Urinary bladder (tissue), 4 donors: ENCODE results near the gene MED15. TPM values are rescaled to one million over a fixed set of nuclear protein-coding genes. Genes with fewer than 3 reads are reported as not detected.
"Not testable (repeated sequence)": the region's sequence is repeated elsewhere in the genome, so short reads cannot be mapped to it uniquely, and the experiment has no call there.

ENCODE experiments used
- DNase-seq: peaks from one replicate; pipeline ENCODE4 v3.0.0-alpha.2; 2015; ENCODE audit errors: extremely low spot score
- H3K27ac ChIP-seq: one replicate; pipeline ENCODE4 v1.5.1; 2013; ENCODE audit warnings: low read depth, mild to moderate bottlenecking, moderate library complexity
- H3K36me3 ChIP-seq: one replicate; pipeline ENCODE4 v1.6.1; 2013; ENCODE audit warnings: mild to moderate bottlenecking, moderate library complexity; ENCODE audit not compliant: insufficient read depth
- H3K4me1 ChIP-seq: one replicate; pipeline ENCODE4 v1.6.1; 2013; ENCODE audit warnings: mild to moderate bottlenecking, moderate library complexity; ENCODE audit not compliant: insufficient read depth
- H3K4me3 ChIP-seq: one replicate; pipeline ENCODE4 v1.5.1; 2013; ENCODE audit warnings: low read depth, low read length
- WGBS: extraction: QIAGEN DNeasy Blood & Tissue Kit; methylation state at CpG from one replicate; pipeline ENCODE4 v1.1.7; 2013; 5-methylcytosine and 5-hydroxymethylcytosine counted together
- polyA plus RNA-seq: library from polyadenylated mRNA; stranded (reverse); fragments of 200-250 nt; gene quantifications from one replicate; pipeline ENCODE4 v1.2.3, GENCODE V29; 2013
- total RNA-seq: library from RNA; depleted of rRNA; stranded (reverse); fragments of >200 nt; gene quantifications from one replicate; pipeline ENCODE4 v1.2.3, GENCODE V29; 2014
- donor health status: healthy with polysubstance abuse.
- donor health status: healthy.

MED15 gene
- total and polyA plus RNA-seq, 2 donors, result 34.0 to 57.9 TPM

- DNase-seq, result no peak
- H3K4me1 ChIP-seq, result no peaks in the 10 kb centered on the region
- no peak overlapping the region for H3K4me3 ChIP-seq
- no peak overlapping the region for H3K27ac ChIP-seq
- WGBS, result 98% methylated on average over 3 of the region's 3 CpGs
- H3K36me3 ChIP-seq, result no peaks in the 10 kb centered on the region
Observed at GRCh38 chr22:20537325-20537756, 29.9 kb downstream of the MED15 start.

GRCh38 chr22:20537983-20538382 lies 30.6 kb downstream of the MED15 start:
- Histone ChIP-seq H3K27ac (no peak overlapping the region), H3K36me3 (no peaks in the 10 kb centered on the region), H3K4me3 (no peak overlapping the region), H3K4me1 (no peaks in the 10 kb centered on the region)
- WGBS, result 95% methylated on average over 7 of the region's 7 CpGs
- DNase-seq, result no peak

GRCh38 chr22:20538875-20539274 lies 31.5 kb downstream of the MED15 start:
- not testable (repeated sequence) for H3K36me3 ChIP-seq, H3K27ac ChIP-seq, H3K4me1 ChIP-seq, H3K4me3 ChIP-seq, DNase-seq
- 97% methylated on average over 8 of the region's 8 CpGs for WGBS

- H3K36me3 ChIP-seq, result no peaks in the 10 kb centered on the region
- no peak for DNase-seq
- WGBS, result 94% methylated on average over 3 of the region's 3 CpGs
- H3K4me3 ChIP-seq, result no peak overlapping the region
- H3K4me1 ChIP-seq, result peaks cover 4% of the 10 kb centered on the region
- H3K27ac ChIP-seq, result no peak overlapping the region
Observed at GRCh38 chr22:20542055-20542454, 34.6 kb downstream of the MED15 start.

GRCh38 chr22:20542736-20543135 lies 35.3 kb downstream of the MED15 start:
- H3K4me1 ChIP-seq, result peaks cover 4% of the 10 kb centered on the region
- H3K4me3 ChIP-seq, result no peak overlapping the region
- DNase-seq, result no peak
- no peak overlapping the region for H3K27ac ChIP-seq
- no peaks in the 10 kb centered on the region for H3K36me3 ChIP-seq

GRCh38 chr22:20545318-20545634 lies 37.9 kb downstream of the MED15 start:
- H3K36me3 ChIP-seq, H3K4me3 ChIP-seq, H3K4me1 ChIP-seq, H3K27ac ChIP-seq, DNase-seq: not testable (repeated sequence)
- 98% methylated on average over 3 of the region's 3 CpGs for WGBS

- no peak overlapping the region for H3K27ac ChIP-seq
- DNase-seq, result no peak
Observed at GRCh38 chr22:20545681-20546521, 38.5 kb downstream of the MED15 start.

GRCh38 chr22:20546541-20546950 lies 39.1 kb downstream of the MED15 start:
- Histone ChIP-seq H3K27ac (no peak overlapping the region), H3K4me1 (peaks cover 4% of the 10 kb centered on the region), H3K36me3 (no peaks in the 10 kb centered on the region), H3K4me3 (no peak overlapping the region)
- WGBS, result 78% methylated on average over 4 of the region's 4 CpGs
- no peak for DNase-seq

More at GRCh38 chr22:20545681-20546521, 38.5 kb downstream of the MED15 start:
- Histone ChIP-seq H3K36me3 (no peaks in the 10 kb centered on the region), H3K4me3 (no peak overlapping the region), H3K4me1 (peaks cover 4% of the 10 kb centered on the region)
- 79% methylated on average over 10 of the region's 10 CpGs for WGBS

GRCh38 chr22:20547029-20547428 lies 39.6 kb downstream of the MED15 start:
- no peak for DNase-seq
- H3K4me3 ChIP-seq, result no peak overlapping the region
- no peak overlapping the region for H3K27ac ChIP-seq
- no peaks in the 10 kb centered on the region for H3K36me3 ChIP-seq
- peaks cover 4% of the 10 kb centered on the region for H3K4me1 ChIP-seq

- WGBS, result 81% methylated on average over 4 of the region's 4 CpGs
- no peak for DNase-seq
- Histone ChIP-seq H3K4me3 (no peak overlapping the region), H3K36me3 (no peaks in the 10 kb centered on the region), H3K4me1 (peaks cover 4% of the 10 kb centered on the region), H3K27ac (no peak overlapping the region)
Observed at GRCh38 chr22:20548806-20549205, 41.4 kb downstream of the MED15 start.

GRCh38 chr22:20549232-20549841 lies 41.9 kb downstream of the MED15 start:
- WGBS, result 43% methylated on average over 7 of the region's 7 CpGs
- H3K36me3 ChIP-seq, result no peaks in the 10 kb centered on the region
- DNase-seq, result no peak
- no peak overlapping the region for H3K27ac ChIP-seq
- peaks cover 4% of the 10 kb centered on the region for H3K4me1 ChIP-seq
- H3K4me3 ChIP-seq, result no peak overlapping the region

- peak overlapping the region; percentile 85 for H3K27ac ChIP-seq
- no peak overlapping the region for H3K4me3 ChIP-seq
- DNase-seq, result no peak
- no peaks in the 10 kb centered on the region for H3K36me3 ChIP-seq
- 86% methylated on average over 8 of the region's 8 CpGs for WGBS
- H3K4me1 ChIP-seq, result peaks cover 4% of the 10 kb centered on the region
Observed at GRCh38 chr22:20550057-20550817, 42.8 kb downstream of the MED15 start.

GRCh38 chr22:20550851-20551744 lies 43.7 kb downstream of the MED15 start:
- 24% methylated on average over 27 of the region's 27 CpGs for WGBS
- peaks cover 4% of the 10 kb centered on the region for H3K4me1 ChIP-seq
- H3K27ac ChIP-seq, result peak overlapping the region; percentile 85
- no peaks in the 10 kb centered on the region for H3K36me3 ChIP-seq
- DNase-seq, result no peak
- no peak overlapping the region for H3K4me3 ChIP-seq
